ENCODE results near the gene SPATA12. TPM values are rescaled to one million over a fixed set of nuclear protein-coding genes. Genes with fewer than 3 reads are reported as not detected.

SPATA12 gene
- total RNA-seq, 1 experiment from 2014 or later, result not detected

- Histone ChIP-seq H3K27ac (ENCODE audit: low read depth, low read length, poor library complexity, severe bottlenecking) (no peak overlapping the region), H3K36me3 (ENCODE audit: insufficient read depth, low read length, poor library complexity, severe bottlenecking) (no peaks in the 10 kb centered on the region), H3K4me3 (ENCODE audit: low read depth, low read length, poor library complexity, severe bottlenecking) (no peak overlapping the region), H3K4me1 (ENCODE audit: insufficient read depth, low read length, poor library complexity, severe bottlenecking) (no peaks in the 10 kb centered on the region), H3K9me3 (ENCODE audit: low read depth, low read length, poor library complexity, severe bottlenecking) (no peaks in the 10 kb centered on the region), H3K27me3 (replicated peaks; ENCODE audit: insufficient read depth, low read depth, low read length, poor library complexity) (no peaks in the 10 kb centered on the region)
- BruUV-seq (replicated peaks), result no TSS peak
- ChIA-PET POLR2A (ENCODE audit: low non-redundant PET) (no interaction called here), CTCF (no interaction called here)
- DNase-seq (ENCODE audit: low spot score), result no peak
- TF ChIP-seq CTCF (conservative IDR thresholded peaks at IDR 0.05; ENCODE audit: low read depth, low read length), result no peak
- no peak for TF ChIP-seq EZH2 (IDR thresholded peaks at IDR 0.05; ENCODE audit: borderline replicate concordance, low read depth, low read length, poor library complexity, severe bottlenecking)
- intact Hi-C loops (cut with micrococcal nuclease; ENCODE audit: unreplicated experiment), result no loop called here
Observed at GRCh38 chr3:57038466-57039164, 21.8 kb upstream of the SPATA12 start.

GRCh38 chr3:57041674-57042073 lies 18.8 kb upstream of the SPATA12 start:
- no peak overlapping the region for H3K4me3 ChIP-seq (ENCODE audit: low read depth, low read length, poor library complexity, severe bottlenecking)
- intact Hi-C loops (cut with micrococcal nuclease; ENCODE audit: unreplicated experiment), result no loop called here
- ChIA-PET POLR2A (ENCODE audit: low non-redundant PET) (no interaction called here), CTCF (no interaction called here)
- H3K27me3 ChIP-seq (replicated peaks; ENCODE audit: insufficient read depth, low read depth, low read length, poor library complexity), result no peaks in the 10 kb centered on the region
- H3K4me1 ChIP-seq (ENCODE audit: insufficient read depth, low read length, poor library complexity, severe bottlenecking), result no peaks in the 10 kb centered on the region
- no TSS peak for BruUV-seq (replicated peaks)
- DNase-seq (ENCODE audit: low spot score), result no peak
- no peak overlapping the region for H3K27ac ChIP-seq (ENCODE audit: low read depth, low read length, poor library complexity, severe bottlenecking)
- TF ChIP-seq EZH2 (IDR thresholded peaks at IDR 0.05; ENCODE audit: borderline replicate concordance, low read depth, low read length, poor library complexity, severe bottlenecking), result no peak
- TF ChIP-seq CTCF (conservative IDR thresholded peaks at IDR 0.05; ENCODE audit: low read depth, low read length), result no peak
- no peaks in the 10 kb centered on the region for H3K36me3 ChIP-seq (ENCODE audit: insufficient read depth, low read length, poor library complexity, severe bottlenecking)
- no peaks in the 10 kb centered on the region for H3K9me3 ChIP-seq (ENCODE audit: low read depth, low read length, poor library complexity, severe bottlenecking)

DNA sequence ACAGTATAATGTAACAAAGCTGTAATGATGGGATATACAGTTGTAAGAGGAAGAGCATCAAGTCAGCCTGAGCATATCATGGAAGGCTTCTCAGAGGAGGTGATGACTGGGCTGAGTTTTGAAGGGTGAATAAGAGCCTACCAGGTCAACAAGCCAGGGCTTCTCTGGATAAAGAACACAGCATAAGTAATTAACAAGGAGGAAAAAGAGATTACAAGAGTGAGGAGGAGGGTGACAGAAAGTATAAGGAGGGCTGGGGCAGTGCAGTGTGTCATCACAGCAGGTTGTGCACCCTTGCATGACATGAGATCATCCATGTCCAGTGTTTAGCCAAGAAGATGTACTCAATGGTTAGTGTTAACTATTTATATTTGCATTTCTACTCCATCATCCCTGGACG lies 16.9 kb upstream of the SPATA12 start:
- Histone ChIP-seq H3K9me3 (ENCODE audit: low read depth, low read length, poor library complexity, severe bottlenecking) (no peaks in the 10 kb centered on the region), H3K4me3 (ENCODE audit: low read depth, low read length, poor library complexity, severe bottlenecking) (no peak overlapping the region), H3K36me3 (ENCODE audit: insufficient read depth, low read length, poor library complexity, severe bottlenecking) (no peaks in the 10 kb centered on the region), H3K27ac (ENCODE audit: low read depth, low read length, poor library complexity, severe bottlenecking) (no peak overlapping the region), H3K27me3 (replicated peaks; ENCODE audit: insufficient read depth, low read depth, low read length, poor library complexity) (no peaks in the 10 kb centered on the region), H3K4me1 (ENCODE audit: insufficient read depth, low read length, poor library complexity, severe bottlenecking) (no peaks in the 10 kb centered on the region)
- BruUV-seq (replicated peaks), result no TSS peak
- intact Hi-C loops (cut with micrococcal nuclease; ENCODE audit: unreplicated experiment), result no loop called here
- no peak for DNase-seq (ENCODE audit: low spot score)
- CTCF ChIA-PET, result no interaction called here
- TF ChIP-seq EZH2 (IDR thresholded peaks at IDR 0.05; ENCODE audit: borderline replicate concordance, low read depth, low read length, poor library complexity, severe bottlenecking) (no peak), CTCF (conservative IDR thresholded peaks at IDR 0.05; ENCODE audit: low read depth, low read length) (no peak)
- POLR2A ChIA-PET (ENCODE audit: low non-redundant PET), result no interaction called here
